ENCODE data around the gene POLRMT.
A peak's percentile ranks its signal among the peaks of the same experiment; 100 is the strongest.
"Not testable (repeated sequence)": the region's sequence is repeated elsewhere in the genome, so short reads cannot be mapped to it uniquely, and the experiment has no call there.

Gene POLRMT

DNA sequence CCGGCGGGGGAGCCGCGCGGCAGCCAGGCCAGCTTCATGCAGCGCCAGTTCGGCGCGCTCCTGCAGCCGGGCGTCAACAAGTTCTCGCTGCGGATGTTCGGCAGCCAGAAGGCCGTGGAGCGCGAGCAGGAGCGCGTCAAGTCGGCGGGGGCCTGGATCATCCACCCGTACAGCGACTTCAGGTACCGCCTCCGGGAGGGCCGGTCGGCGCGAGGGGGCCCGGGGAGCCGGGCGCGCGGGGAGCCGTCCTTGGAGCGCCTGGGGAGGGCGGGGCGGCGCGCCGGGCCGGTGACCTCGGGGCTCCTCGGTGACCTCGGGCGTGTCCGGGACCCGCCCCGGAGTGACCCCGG lies 43.0 kb downstream of the POLRMT start:
- DNase-seq, result no peak

DNA sequence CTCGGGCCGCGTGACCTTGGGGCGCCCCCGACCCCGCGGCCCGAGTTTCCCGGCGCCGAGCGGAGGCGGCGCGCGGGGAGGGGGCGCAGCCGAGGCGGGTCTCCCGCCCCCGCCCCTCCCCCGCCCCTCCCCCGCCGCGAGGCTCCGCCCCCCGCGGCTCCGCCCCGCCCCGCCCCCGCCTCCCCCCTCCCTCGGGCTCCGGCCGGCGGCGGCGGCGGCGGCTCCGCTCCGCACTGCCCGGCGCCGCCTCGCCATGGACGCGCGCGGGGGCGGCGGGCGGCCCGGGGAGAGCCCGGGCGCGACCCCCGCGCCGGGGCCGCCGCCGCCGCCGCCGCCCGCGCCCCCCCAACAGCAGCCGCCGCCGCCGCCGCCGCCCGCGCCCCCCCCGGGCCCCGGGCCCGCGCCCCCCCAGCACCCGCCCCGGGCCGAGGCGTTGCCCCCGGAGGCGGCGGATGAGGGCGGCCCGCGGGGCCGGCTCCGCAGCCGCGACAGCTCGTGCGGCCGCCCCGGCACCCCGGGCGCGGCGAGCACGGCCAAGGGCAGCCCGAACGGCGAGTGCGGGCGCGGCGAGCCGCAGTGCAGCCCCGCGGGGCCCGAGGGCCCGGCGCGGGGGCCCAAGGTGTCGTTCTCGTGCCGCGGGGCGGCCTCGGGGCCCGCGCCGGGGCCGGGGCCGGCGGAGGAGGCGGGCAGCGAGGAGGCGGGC lies 43.5 kb downstream of the POLRMT start, which contains the start of gene HCN2:
HCN2 (plus strand) TSS at position 189 of the 703 bp plus-strand sequence; CDS start at position 254, 65 bp downstream.
- DNase-seq, result no peak

DNA sequence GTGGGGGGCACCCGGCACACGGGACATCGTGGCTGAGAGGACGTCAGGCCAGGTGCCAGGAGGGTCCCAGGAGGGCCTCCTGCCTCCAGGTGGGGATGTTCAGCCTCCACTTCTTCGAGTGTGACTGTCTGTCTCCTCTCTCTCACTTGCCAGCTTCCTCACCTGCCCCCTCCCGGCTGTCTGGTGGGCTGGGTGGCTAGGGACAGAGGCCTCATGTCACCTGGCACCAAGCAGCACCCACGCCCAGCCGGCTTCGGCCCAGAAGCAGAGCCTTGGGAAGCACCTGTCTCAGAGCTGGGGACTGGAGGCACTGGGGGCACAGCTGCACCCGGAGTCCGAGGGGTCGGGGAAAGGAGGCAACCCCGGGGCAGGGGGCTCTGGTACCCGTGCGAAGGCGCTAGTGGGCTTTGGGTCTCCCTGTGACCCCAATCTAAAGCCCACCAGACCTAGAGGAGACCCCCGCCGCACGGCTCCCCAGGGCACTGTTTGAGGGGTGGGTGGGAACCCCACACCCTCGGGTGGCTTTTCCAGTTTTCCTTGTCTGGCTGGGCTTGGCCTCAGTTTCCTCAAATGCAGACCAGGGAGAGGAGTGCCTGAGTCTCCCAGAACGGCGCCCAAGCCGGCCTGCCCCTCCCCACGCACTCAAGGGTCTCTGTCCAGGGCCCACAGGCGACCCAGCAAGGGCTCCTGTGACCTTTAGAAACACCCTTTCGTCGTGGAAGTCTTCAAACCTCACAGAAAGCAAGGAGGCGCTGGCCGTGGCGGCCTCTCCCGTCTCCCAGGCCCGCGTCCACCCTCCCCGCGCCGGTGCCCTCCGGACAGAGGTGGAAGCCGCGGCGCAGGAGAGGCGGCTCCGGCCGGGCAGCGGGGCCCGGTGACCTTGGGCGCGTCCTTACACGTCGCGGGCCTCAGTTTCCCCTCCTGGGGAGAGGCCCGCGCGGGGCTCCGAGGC lies 44.3 kb downstream of the POLRMT start:
- no peak for DNase-seq

DNA sequence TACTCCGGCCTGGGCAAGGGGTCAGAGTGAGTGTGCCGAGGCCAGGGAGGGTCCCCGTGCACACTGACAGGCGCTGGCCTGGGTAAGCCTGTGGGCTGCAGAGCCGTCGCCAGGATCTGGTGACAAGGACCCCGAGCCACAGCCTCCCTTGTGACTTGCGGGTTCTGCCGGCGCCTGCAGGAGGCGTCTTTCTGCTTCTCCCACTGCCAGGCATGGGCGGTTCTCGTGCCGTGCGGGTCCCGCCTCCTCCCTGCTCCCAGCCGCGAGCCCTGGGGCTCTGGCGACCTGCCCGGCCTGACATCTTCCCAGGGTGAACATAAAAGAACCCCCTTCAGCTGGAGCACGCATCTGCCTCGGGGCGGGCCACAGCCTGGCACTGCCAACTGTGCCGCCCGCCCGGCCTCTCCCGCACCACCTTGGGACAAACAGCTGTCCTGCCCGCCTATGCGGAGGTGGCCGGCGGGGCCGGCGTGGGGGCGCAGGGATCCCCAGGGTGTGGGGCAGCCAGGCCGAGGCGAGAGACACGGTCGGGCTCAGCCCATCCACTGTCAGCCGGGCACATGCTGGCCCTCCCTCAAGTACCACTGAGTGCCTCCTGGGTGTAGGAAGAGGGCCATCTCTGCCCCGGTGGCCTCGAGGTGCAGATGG lies 45.1 kb downstream of the POLRMT start:
- peak; percentile 58 for DNase-seq

- DNase-seq, result no peak
Observed at GRCh38 chr19:585551-586110, 47.7 kb downstream of the POLRMT start.

GRCh38 chr19:585146-585545 lies 48.2 kb downstream of the POLRMT start:
- DNase-seq, result not testable (repeated sequence)

DNA sequence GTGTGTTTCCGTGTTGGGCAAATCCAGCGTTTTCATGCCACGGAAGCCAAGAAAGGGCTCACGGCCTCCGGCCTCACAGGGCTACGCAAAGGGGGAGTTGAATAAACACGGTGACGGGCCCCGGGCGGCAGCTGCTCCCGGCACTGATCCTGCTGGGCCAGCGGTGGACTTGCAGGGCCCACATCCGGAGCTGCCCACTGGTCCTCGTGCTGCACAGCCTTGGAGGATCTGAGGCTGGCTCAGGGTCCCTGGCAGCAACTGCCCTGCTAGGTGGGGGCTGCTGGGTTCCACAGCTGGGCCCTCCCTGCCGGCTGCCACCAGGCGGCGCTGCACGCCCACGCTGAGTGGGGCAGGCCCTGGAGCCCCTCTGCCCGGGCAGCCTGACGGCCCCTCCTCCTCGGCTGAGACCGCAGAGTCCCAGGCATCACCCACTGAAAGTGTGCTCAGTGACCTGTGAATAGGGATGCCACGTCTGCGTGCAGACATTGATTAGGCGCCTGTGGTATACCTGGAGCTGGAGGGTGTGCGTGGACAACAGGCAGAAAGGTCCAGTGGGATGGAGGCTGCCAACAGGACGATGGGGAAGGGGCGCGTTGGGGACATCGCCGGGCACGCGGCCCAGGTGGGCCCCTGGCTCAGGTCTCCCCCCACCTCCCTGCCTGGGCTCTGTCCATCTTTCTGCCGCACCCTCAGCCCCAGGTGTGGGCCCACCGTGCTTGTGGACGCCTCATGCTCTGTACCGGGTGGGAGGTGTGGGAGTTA lies 48.9 kb downstream of the POLRMT start:
- no peak for DNase-seq

DNA sequence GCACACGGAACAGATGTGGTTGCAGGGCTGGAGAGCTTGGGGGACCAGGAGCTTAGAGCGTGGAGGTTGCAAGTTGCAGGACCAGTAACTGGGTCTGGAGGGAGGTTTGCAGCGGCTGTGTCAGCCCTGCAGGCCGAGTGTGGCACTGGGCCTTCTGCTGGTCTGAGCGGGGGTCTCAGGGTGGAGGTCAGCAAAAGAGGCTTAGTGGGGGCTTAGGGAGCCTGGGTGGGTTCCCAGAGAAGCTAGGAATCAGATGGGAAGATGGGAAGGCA lies 49.4 kb downstream of the POLRMT start:
- DNase-seq, result no peak

- no peak for DNase-seq
Observed at GRCh38 chr19:583198-583967, 50.0 kb downstream of the POLRMT start.

DNA sequence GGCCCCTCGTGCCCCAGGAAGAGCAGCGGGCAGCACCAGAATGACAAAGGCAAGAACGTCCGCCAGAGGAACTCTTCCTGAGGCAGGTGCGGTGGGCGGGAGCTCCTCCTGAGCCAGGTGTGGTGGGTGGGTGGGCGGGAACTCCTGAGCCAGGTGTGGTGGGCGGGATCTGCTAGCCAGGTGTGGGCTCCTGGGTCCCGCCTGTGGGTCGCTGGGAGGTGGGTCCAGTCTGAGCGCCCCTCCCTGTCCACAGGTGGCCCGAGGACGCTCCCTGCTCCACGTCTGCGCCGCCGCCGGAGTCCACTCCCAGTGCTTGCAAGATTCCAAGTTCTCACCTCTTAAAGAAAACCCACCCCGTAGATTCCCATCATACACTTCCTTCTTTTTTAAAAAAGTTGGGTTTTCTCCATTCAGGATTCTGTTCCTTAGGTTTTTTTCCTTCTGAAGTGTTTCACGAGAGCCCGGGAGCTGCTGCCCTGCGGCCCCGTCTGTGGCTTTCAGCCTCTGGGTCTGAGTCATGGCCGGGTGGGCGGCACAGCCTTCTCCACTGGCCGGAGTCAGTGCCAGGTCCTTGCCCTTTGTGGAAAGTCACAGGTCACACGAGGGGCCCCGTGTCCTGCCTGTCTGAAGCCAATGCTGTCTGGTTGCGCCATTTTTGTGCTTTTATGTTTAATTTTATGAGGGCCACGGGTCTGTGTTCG lies 50.7 kb downstream of the POLRMT start:
- DNase-seq, result no peak

DNA sequence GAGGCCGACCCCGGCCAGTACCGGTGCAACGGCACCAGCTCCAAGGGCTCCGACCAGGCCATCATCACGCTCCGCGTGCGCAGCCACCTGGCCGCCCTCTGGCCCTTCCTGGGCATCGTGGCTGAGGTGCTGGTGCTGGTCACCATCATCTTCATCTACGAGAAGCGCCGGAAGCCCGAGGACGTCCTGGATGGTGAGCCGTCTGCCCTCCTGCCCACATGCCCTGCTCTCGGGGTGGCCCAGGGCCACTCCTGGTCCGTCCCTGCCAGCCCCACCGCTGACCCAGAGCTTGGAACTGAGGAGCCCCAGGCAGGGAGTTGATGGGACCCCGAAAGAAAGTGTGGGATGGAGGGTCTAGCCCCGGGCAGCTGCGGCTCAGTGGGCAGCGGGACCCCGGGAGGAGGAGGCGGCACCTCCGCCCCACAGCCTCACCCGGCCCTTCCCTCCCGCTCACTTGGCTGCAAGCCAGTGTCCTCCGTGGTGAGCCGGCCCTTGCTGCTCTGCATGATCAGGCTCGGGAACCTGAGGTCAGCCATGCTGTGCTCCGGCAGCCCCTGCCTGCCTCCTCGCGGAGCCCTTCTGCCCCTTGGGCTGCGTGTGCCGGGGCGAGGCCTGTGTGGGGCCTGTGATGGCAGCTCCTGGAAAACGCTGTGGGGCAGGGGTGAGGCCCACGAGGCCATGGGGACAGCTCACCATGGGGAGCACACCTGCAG lies 51.8 kb downstream of the POLRMT start:
- DNase-seq, result no peak

DNA sequence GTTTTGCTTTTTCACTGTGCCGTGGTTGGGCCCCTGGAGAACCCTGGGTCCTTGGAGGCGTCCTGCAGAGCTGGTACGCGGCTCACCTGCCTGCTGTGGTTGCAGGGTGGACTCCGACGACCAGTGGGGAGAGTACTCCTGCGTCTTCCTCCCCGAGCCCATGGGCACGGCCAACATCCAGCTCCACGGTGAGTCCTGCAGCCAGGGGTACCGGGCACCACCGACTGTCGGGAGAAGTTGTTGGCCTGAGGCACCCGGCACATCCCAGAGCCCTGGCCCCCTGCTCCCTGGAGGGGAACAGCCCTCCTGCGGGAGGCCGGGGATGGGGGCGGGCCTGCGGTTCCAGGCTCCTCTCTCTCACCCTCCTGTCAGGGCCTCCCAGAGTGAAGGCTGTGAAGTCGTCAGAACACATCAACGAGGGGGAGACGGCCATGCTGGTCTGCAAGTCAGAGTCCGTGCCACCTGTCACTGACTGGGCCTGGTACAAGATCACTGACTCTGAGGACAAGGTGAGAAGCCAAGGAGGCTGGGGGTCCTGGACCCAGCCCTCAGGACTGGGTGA lies 53.0 kb downstream of the POLRMT start:
- DNase-seq, result no peak

DNA sequence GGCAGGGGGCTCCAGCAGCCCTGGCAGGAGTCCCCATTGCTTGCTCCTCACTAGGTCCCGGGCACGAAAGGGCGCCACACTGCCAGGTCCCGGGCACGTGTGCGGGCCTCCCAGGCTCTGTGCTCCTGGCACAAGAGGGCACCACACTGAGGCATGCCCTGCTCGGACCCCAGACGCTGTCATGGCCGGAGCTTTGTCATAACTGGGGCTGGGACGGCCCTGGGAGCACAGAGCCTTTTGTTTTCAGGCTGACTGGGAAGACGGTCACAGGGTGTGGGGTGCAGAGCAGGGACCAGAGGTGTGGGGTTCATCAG lies 53.5 kb downstream of the POLRMT start:
- no peak for DNase-seq

GRCh38 chr19:579111-579841 lies 54.1 kb downstream of the POLRMT start:
- no peak for DNase-seq

- no peak for DNase-seq
Observed at GRCh38 chr19:577439-578392, 55.6 kb downstream of the POLRMT start.

DNA sequence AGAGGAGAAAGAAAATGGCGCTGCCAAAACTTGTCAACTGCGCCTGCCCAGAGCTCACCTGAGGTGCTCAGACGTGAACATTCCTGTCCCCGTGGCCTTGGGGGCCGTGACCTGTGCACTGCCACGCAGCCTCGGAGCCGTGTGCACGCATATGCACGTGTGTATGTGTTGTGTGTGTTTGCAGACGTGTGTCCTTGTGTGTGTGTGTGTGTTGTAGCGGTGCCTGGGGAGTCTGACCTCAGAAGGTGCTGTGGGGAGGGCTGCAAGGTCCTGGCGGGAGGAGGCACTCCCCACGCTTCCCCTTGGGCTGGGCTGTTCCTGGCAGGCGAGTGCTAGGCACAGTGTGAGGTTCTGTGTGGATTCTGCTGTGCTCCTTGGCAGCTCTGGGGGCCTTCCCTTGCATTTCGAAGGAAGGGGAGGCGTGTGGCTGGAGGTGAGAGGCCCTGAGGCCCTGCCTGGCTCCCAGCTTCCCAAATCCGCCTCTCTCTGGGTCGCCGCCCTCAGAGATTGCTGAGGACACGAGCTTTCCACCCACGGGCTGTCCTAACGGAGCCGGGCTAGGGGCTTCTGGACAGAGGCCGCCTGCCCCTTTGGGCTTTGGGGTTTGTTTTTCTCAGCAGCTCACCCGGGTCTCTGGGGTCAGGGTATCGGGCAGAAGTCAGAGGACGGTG lies 56.4 kb downstream of the POLRMT start:
- no peak for DNase-seq

- DNase-seq, result no peak
Observed at GRCh38 chr19:575527-576506, 57.5 kb downstream of the POLRMT start.

Data from NCI-H2227 treated with DMSO at 0.1 percent for 48 hours (cell line).